NT2/D1 (cell line): ENCODE data around the gene GNA12.

Source experiments
- DNase-seq: peaks from one replicate; pipeline ENCODE4 v3.0.0-alpha.2; 2011; ENCODE audit warnings: low read depth, low spot score
- H3K27me3 ChIP-seq: 2 replicates; pipeline ENCODE4 v1.6.0; 2011; ENCODE audit warnings: mild to moderate bottlenecking; ENCODE audit not compliant: insufficient read length, insufficient read depth
- H3K36me3 ChIP-seq: 2 replicates; pipeline ENCODE4 v1.6.1; 2011; ENCODE audit warnings: mild to moderate bottlenecking, low read length, mixed read lengths; ENCODE audit not compliant: insufficient read depth, insufficient read length
- H3K4me1 ChIP-seq: 2 replicates; pipeline ENCODE4 v1.5.1; 2011; ENCODE audit not compliant: insufficient read depth, insufficient read length
- H3K4me3 ChIP-seq: 2 replicates; pipeline ENCODE4 v1.5.1; 2011; ENCODE audit warnings: low read depth; ENCODE audit not compliant: insufficient read length
- H3K9ac ChIP-seq: 2 replicates; pipeline ENCODE4 v1.6.0; 2011; ENCODE audit warnings: low read depth; ENCODE audit not compliant: insufficient read length
- H3K9me3 ChIP-seq: 2 replicates; pipeline ENCODE4 v1.5.1; 2011; ENCODE audit warnings: mild to moderate bottlenecking, low read length; ENCODE audit not compliant: insufficient read depth
- SUZ12 ChIP-seq: IDR thresholded peaks from 2 replicates; pipeline ENCODE4 v1.6.1; 2011; ENCODE audit not compliant: insufficient read length, insufficient read depth; ENCODE audit errors: extremely low read depth
- YY1 ChIP-seq: IDR thresholded peaks from 2 replicates; pipeline ENCODE4 v1.6.1; 2011; ENCODE audit not compliant: insufficient read length, insufficient read depth
- ZNF274 ChIP-seq: IDR thresholded peaks from 2 replicates; pipeline ENCODE4 v1.6.1; 2011; ENCODE audit warnings: mild to moderate bottlenecking, low read depth, low read length

GNA12 gene

DNA sequence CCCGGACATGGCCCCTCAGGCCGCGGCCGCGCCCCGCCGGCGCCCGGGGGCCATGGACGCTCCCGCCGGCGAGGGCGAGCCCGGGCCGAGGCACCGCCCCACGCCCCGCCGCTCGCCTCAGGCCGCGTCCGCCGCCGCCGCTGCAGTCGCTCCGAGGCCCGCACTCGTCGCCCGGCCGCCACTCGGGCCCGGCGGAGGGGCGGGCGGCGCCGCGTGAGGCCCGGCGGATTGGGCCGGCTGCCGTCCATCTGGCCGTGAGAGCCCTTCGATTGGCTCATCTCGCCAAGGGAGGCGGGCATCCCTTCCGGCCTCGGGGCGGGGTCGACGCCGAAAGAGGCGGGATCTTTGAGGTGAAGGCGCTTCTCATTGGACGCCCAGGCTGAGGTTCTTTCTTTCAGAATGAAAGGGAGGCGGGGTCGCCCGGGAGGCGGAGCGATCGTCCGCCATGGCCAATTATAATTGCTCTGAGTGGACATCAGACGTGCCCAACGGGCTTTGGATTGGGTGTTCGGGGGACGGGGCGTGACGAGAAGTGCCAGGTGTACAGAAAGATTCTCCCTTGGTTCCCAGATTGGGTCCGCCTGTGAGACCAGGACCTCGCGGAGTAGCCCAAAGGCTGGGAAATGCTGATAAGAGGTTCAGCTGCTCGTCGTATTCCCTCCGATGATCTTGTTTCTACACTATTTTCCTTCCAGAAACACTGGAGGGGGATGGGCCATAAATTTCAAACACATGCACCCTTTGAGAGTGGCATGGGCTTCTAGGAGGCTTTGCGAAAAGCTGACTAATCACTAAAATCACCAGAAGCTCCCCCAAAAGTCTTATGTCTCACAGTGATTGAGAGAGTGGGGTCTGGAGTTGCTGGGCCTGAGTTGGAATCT lies at the start of gene GNA12:
Gene GNA12, minus strand, starts transcription at position 156 of the 881 bp plus-strand sequence. Its CDS starts 147 bp downstream, at position 9.
- Histone ChIP-seq H3K9me3 (no peaks in the 10 kb centered on the region), H3K9ac (peak within 1 kb of the TSS; percentile 94), H3K4me3 (peak within 1 kb of the TSS; percentile 93), H3K36me3 (peaks cover 30% of the 10 kb centered on the region), H3K4me1 (peaks cover 4% of the 10 kb centered on the region), H3K27me3 (no peaks in the 10 kb centered on the region)
- DNase-seq = peak; percentile 99
- TF ChIP-seq ZNF274 = no peak
- TF ChIP-seq SUZ12 = no peak
- no peak for TF ChIP-seq YY1

GRCh38 chr7:2893411-2893861 lies 49.3 kb upstream of the GNA12 start:
- no peak overlapping the region for H3K4me3 ChIP-seq
- no peak for TF ChIP-seq ZNF274
- no peak for TF ChIP-seq YY1
- TF ChIP-seq SUZ12 = no peak
- H3K9me3 ChIP-seq = no peaks in the 10 kb centered on the region
- H3K36me3 ChIP-seq = no peaks in the 10 kb centered on the region
- no peak overlapping the region for H3K9ac ChIP-seq
- peaks cover 6% of the 10 kb centered on the region for H3K4me1 ChIP-seq
- DNase-seq = no peak
- H3K27me3 ChIP-seq = no peaks in the 10 kb centered on the region

- Histone ChIP-seq H3K36me3 (no peaks in the 10 kb centered on the region), H3K27me3 (no peaks in the 10 kb centered on the region), H3K4me1 (peaks cover 6% of the 10 kb centered on the region), H3K4me3 (no peak overlapping the region), H3K9me3 (no peaks in the 10 kb centered on the region), H3K9ac (no peak overlapping the region)
- TF ChIP-seq ZNF274 (no peak), SUZ12 (no peak), YY1 (no peak)
- DNase-seq = no peak
Measured at GRCh38 chr7:2892549-2892948, 48.4 kb upstream of the GNA12 start.

DNA sequence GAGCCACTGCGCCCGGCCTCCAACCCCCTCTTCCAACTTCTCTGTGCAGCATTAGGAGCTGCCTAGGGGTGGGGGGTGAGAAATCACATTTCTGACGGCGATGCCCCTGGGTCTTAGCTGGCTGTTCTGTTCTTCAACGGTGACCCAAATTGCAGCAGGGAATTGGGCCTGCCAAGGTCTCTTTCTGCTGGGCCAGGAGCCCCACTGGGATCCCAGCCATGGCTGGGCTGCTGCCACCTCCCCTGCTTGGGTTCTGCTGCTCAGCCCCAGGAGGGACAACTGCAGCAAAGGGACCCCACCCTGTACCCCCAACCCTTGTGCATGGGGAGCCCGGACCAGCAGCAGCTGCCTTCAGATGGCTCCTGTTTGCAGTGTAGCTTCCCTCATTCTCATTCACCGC lies 43.7 kb upstream of the GNA12 start:
- peaks cover 6% of the 10 kb centered on the region for H3K4me1 ChIP-seq
- TF ChIP-seq YY1 = no peak
- TF ChIP-seq SUZ12 = no peak
- no peak for TF ChIP-seq ZNF274
- no peaks in the 10 kb centered on the region for H3K27me3 ChIP-seq
- no peak overlapping the region for H3K9ac ChIP-seq
- H3K4me3 ChIP-seq = no peak overlapping the region
- no peaks in the 10 kb centered on the region for H3K36me3 ChIP-seq
- no peaks in the 10 kb centered on the region for H3K9me3 ChIP-seq
- DNase-seq = no peak

DNA sequence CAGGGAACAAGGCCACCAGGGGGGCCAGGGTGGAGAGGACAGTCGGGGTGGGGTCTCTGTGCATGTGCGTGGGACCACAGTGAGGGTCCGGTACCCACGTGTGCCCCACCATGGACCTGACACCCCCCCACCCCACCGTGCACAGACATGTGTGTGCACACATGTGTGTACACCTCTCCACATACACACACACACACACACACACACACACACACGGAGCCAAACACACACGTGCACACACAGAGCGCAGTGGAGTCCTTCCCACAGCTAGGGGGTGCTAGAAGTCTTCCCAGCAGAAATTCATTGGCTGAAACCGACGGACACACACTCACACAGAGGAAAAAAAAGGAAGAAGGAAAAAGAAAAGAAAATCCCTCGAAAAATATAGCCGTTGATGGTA lies 42.8 kb upstream of the GNA12 start:
- H3K9me3 ChIP-seq = no peaks in the 10 kb centered on the region
- peak; percentile 87 for DNase-seq
- no peaks in the 10 kb centered on the region for H3K36me3 ChIP-seq
- H3K4me1 ChIP-seq = peaks cover 9% of the 10 kb centered on the region
- no peak overlapping the region for H3K4me3 ChIP-seq
- H3K27me3 ChIP-seq = no peaks in the 10 kb centered on the region
- TF ChIP-seq SUZ12 (no peak), ZNF274 (no peak), YY1 (no peak)
- H3K9ac ChIP-seq = no peak overlapping the region

- no peak for DNase-seq
- Histone ChIP-seq H3K4me3 (no peak overlapping the region), H3K9me3 (no peaks in the 10 kb centered on the region), H3K36me3 (no peaks in the 10 kb centered on the region), H3K27me3 (no peaks in the 10 kb centered on the region), H3K9ac (no peak overlapping the region), H3K4me1 (peaks cover 10% of the 10 kb centered on the region)
- TF ChIP-seq YY1 (no peak), ZNF274 (no peak), SUZ12 (no peak)
Measured at GRCh38 chr7:2886391-2886790, 42.3 kb upstream of the GNA12 start.

GRCh38 chr7:2884161-2884560 lies 40.1 kb upstream of the GNA12 start:
- Histone ChIP-seq H3K36me3 (no peaks in the 10 kb centered on the region), H3K4me3 (no peak overlapping the region), H3K9me3 (no peaks in the 10 kb centered on the region), H3K4me1 (peaks cover 19% of the 10 kb centered on the region), H3K27me3 (no peaks in the 10 kb centered on the region), H3K9ac (no peak overlapping the region)
- TF ChIP-seq SUZ12 (no peak), ZNF274 (no peak), YY1 (no peak)
- DNase-seq = no peak
